HCT116 (cell line): ENCODE results near the gene ALDH5A1. TPM values are rescaled to one million over a fixed set of nuclear protein-coding genes. Genes with fewer than 3 reads are reported as not detected.

Experiments
- ATAC-seq: fragments of 200-7000 bp; cut with Tn5 transposase; 2 replicates; pipeline ENCODE4 v1.9.1; 2020; ENCODE audit warnings: mild to moderate bottlenecking, moderate library complexity
- BruUV-seq: library from RNA; stranded (reverse); fragments of 400-500 nt; replicated peaks from 2 replicates; lab custom pipeline; 2021; lab: Mats Ljungman, UMichigan
- CTCF ChIA-PET: fragments of 300-600 bp; sonication (Branson Sonifier 250); formaldehyde crosslinking; loops from one replicate; lab custom pipeline; 2021; ENCODE audit warnings: antibody characterized with exemption; lab: Charles Lee
- POLR2A ChIA-PET: fragments of 300-600, 350-600 bp; sonication (Branson Sonifier 250); formaldehyde crosslinking; loops from one replicate; lab custom pipeline; 2021; ENCODE audit warnings: antibody characterized with exemption; lab: Charles Lee
- RAD21 ChIA-PET, 2 experiments: fragments of 300-600 bp; sonication (Branson Sonifier 250); formaldehyde crosslinking; loops; one replicate each; lab custom pipeline; 2023; ENCODE audit warnings: low total read pairs in 2 of 2; ENCODE audit not compliant: uncharacterized antibody in 2 of 2, unreplicated experiment in 2 of 2, low non-redundant PET in 1 of 2; lab: Charles Lee
- DNase-seq: peaks from one replicate; pipeline ENCODE4 v3.0.0-alpha.2; 2010; ENCODE audit warnings: low read depth, low spot score
- H2AFZ ChIP-seq: fragments of 200-600 bp; shearing (Covaris generic), sonication (generic); 2 replicates; pipeline ENCODE4 v1.6.1; 2017; ENCODE audit warnings: low read depth, mixed run types, mixed read lengths, antibody characterized with exemption, low read length; ENCODE audit not compliant: poor library complexity, severe bottlenecking
- H3K27ac ChIP-seq: 2 replicates; pipeline ENCODE4 v1.5.1; 2012; ENCODE audit warnings: low read depth, low read length
- H3K27me3 ChIP-seq: fragments of 200-600 bp; sonication (generic); 2 replicates; pipeline ENCODE4 v1.6.1; 2016; ENCODE audit warnings: mixed run types, low read length, mixed read lengths; ENCODE audit not compliant: insufficient read depth
- H3K36me3 ChIP-seq, 2 experiments: fragments of 200-500 bp in 1 of 2; fragments of 200-600 bp in 1 of 2; sonication (Bioruptor generic) in 1 of 2; sonication (generic) in 1 of 2; 2 replicates each; pipeline versions ENCODE4 v1.5.1 to v1.6.1; 2014 to 2016; ENCODE audit warnings: low read length in 2 of 2, inconsistent platforms in 1 of 2, mixed read lengths in 1 of 2, mixed run types in 1 of 2; ENCODE audit not compliant: insufficient read depth in 2 of 2, control insufficient read depth in 1 of 2
- H3K4me1 ChIP-seq, 2 experiments: fragments of 200-600 bp in 1 of 2; sonication (generic) in 1 of 2; 2 replicates each; pipeline versions ENCODE4 v1.5.1 to v1.6.1; 2012 to 2017; ENCODE audit warnings: low read length in 2 of 2, inconsistent platforms in 1 of 2, mild to moderate bottlenecking in 1 of 2, mixed read lengths in 1 of 2, mixed run types in 1 of 2, moderate library complexity in 1 of 2; ENCODE audit not compliant: insufficient read depth in 2 of 2, control insufficient read depth in 1 of 2
- H3K4me2 ChIP-seq: fragments of 200-600 bp; sonication (generic); 2 replicates; pipeline ENCODE4 v1.6.1; 2017; ENCODE audit warnings: mixed run types, low read length, mixed read lengths
- H3K4me3 ChIP-seq, 2 experiments: fragments of 200-600 bp in 1 of 2; sonication (generic) in 1 of 2; replicated peaks in 1 of 2; 2 replicates each; pipeline ENCODE4 v1.5.1; 2011 to 2016; ENCODE audit warnings: low read length in 2 of 2, control low read depth in 1 of 2, low read depth in 1 of 2, mild to moderate bottlenecking in 1 of 2, mixed read lengths in 1 of 2, mixed run types in 1 of 2
- H3K79me2 ChIP-seq: fragments of 200-600 bp; sonication (generic); 2 replicates; pipeline ENCODE4 v1.6.1; 2017; ENCODE audit warnings: mild to moderate bottlenecking, mixed run types, low read length, moderate library complexity, mixed read lengths; ENCODE audit not compliant: insufficient read depth
- H3K9ac ChIP-seq: fragments of 200-600 bp; sonication (generic); 2 replicates; pipeline ENCODE4 v1.6.1; 2016; ENCODE audit warnings: low read length, mixed read lengths
- H3K9me2 ChIP-seq: fragments of 200-600 bp; sonication (generic), shearing (Covaris generic); 2 replicates; pipeline ENCODE4 v1.6.1; 2017; ENCODE audit warnings: mixed run types, mild to moderate bottlenecking, moderate library complexity; ENCODE audit not compliant: insufficient read depth
- H3K9me3 ChIP-seq, 2 experiments: fragments of 200-500 bp in 1 of 2; fragments of 200-600 bp in 1 of 2; sonication (Bioruptor generic) in 1 of 2; sonication (generic) in 1 of 2; 2 replicates each; pipeline ENCODE4 v1.6.1; 2014 to 2017; ENCODE audit warnings: low read length in 2 of 2, mixed read lengths in 2 of 2, inconsistent platforms in 1 of 2, low read depth in 1 of 2, mild to moderate bottlenecking in 1 of 2, mixed run types in 1 of 2, moderate library complexity in 1 of 2; ENCODE audit not compliant: control insufficient read depth in 1 of 2, insufficient read depth in 1 of 2
- H4K20me1 ChIP-seq: fragments of 200-600 bp; sonication (generic), shearing (Covaris generic); 2 replicates; pipeline ENCODE4 v1.6.1; 2017; ENCODE audit warnings: mixed run types, mild to moderate bottlenecking, moderate library complexity; ENCODE audit not compliant: insufficient read depth
- ATF3 ChIP-seq: IDR thresholded peaks from 2 replicates; pipeline ENCODE4 v1.6.1; 2012
- CEBPB ChIP-seq: IDR thresholded peaks from 2 replicates; pipeline ENCODE4 v1.6.1; 2012; ENCODE audit warnings: low read depth
- EGR1 ChIP-seq: IDR thresholded peaks from 2 replicates; pipeline ENCODE4 v1.6.1; 2012; ENCODE audit warnings: low read depth
- FOSL1 ChIP-seq: IDR thresholded peaks from 2 replicates; pipeline ENCODE4 v1.6.1; 2012; ENCODE audit warnings: low read depth
- JUND ChIP-seq: IDR thresholded peaks from 2 replicates; pipeline ENCODE4 v1.6.1; 2012
- MAX ChIP-seq: IDR thresholded peaks from 2 replicates; pipeline ENCODE4 v1.6.1; 2012
- POLR2AphosphoS5 ChIP-seq: IDR thresholded peaks from 2 replicates; pipeline ENCODE4 v1.6.1; 2011; ENCODE audit warnings: mild to moderate bottlenecking, low read depth, low read length, moderate library complexity
- RAD21 ChIP-seq: IDR thresholded peaks from 2 replicates; pipeline ENCODE4 v1.6.1; 2012; ENCODE audit warnings: low read depth, mild to moderate bottlenecking
- SRF ChIP-seq: IDR thresholded peaks from 2 replicates; pipeline ENCODE4 v1.6.1; 2012; ENCODE audit warnings: low read depth
- TCF7L2 ChIP-seq: IDR thresholded peaks from 2 replicates; pipeline ENCODE4 v1.7.0; 2011; ENCODE audit warnings: borderline replicate concordance, inconsistent platforms; ENCODE audit not compliant: insufficient read depth, insufficient read length; ENCODE audit errors: extremely low read depth
- intact Hi-C: fragments of 100-400 bp; cut with micrococcal nuclease; formaldehyde crosslinking; loops from 2 replicates; pipeline ENCODE4 v1.10.0; 2022
- total RNA-seq: library from RNA; stranded (reverse); gene quantifications from one replicate; pipeline ENCODE4 v1.2.1, GENCODE V29; 2021; ENCODE audit not compliant: unreplicated experiment

Gene ALDH5A1
- total RNA-seq, 1 experiment from 2014 or later, result 10.0 TPM

GRCh38 chr6:24486065-24486464 is 8.7 kb upstream of the ALDH5A1 start (continued):
- no peak for TF ChIP-seq CEBPB

DNA sequence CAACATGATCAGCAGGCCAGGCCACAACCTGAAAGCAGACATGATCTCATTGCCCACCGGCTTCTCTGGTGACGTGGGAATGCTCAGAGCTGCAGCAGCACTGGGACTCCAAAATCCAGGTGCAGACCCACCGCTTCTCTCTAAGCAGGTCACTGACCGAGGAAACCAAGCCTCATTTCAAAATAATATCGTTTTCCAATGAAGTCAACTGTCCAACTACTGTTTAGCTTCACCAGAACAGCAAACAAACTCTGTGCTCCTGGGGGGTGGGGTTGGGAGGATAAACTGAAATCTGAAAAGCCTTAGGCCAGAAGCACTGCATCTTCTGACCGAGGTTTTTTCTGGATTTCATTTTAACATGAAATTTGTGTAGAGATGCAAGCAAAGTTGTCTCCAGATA is 5.3 kb upstream of the ALDH5A1 start, which contains the start of gene GPLD1:
Gene GPLD1 (minus strand): TSS at position 109 of the 400 bp plus-strand sequence. CDS start 67 bp downstream, at position 42.
- Histone ChIP-seq H3K4me1 (peaks cover 5 to 6% of the 10 kb centered on the region in 2 experiments; a peak in 3 of 4 replicates), H3K9me2 (no peaks in the 10 kb centered on the region), H4K20me1 (no peaks in the 10 kb centered on the region), H3K9ac (no peak within 1 kb of the TSS), H3K79me2 (no peaks in the 10 kb centered on the region), H3K9me3 (no peaks in the 10 kb centered on the region), H3K4me2 (no peak within 1 kb of the TSS), H3K4me3 (no peak within 1 kb of the TSS), H3K27ac (no peak within 1 kb of the TSS), H2AFZ (no peak within 1 kb of the TSS), H3K27me3 (no peaks in the 10 kb centered on the region), H3K36me3 (no peaks in the 10 kb centered on the region)
- TF ChIP-seq TCF7L2 (no peak), MAX (no peak), RAD21 (no peak), ATF3 (no peak), POLR2AphosphoS5 (no peak), EGR1 (no peak), FOSL1 (no peak), CEBPB (no peak), SRF (no peak), JUND (no peak)
- no TSS peak for BruUV-seq
- ChIA-PET CTCF (no interaction called here), RAD21 (no interaction called here), POLR2A (no interaction called here)
- DNase-seq (no peak), ATAC-seq (no peak)
- intact Hi-C loops, result no loop called here
